Dermis lymphatic vessel endothelial cell (primary cell): ENCODE measurements around the gene RNF14. TPM values are rescaled to one million over a fixed set of nuclear protein-coding genes. Genes with fewer than 3 reads are reported as not detected.

ENCODE experiments used
- total RNA-seq: library from RNA; depleted of rRNA; stranded (reverse); fragments of >200 nt; gene quantifications from 2 replicates; pipeline ENCODE4 v1.2.1, GENCODE V29; 2014

RNF14 gene
- 52.3 and 55.7 TPM in 2 replicates for total RNA-seq

GRCh38 chr5:141968914-141969608, at the start of gene RNF14:
Gene RNF14 (plus strand): TSS chr5:141969105. CDS start chr5:141973589, 4,484 bp downstream.

GRCh38 chr5:141923448-141924313, 45.2 kb upstream of the RNF14 start, which contains the start of gene DELE1:
Gene DELE1 (plus strand): TSS chr5:141923871. CDS start chr5:141923942, 71 bp downstream.

GRCh38 chr5:141958113-141958512, 10.8 kb upstream of the RNF14 start, which contains the start of gene PCDH12:
Gene PCDH12 (minus strand): TSS chr5:141958202. CDS start chr5:141957851, 351 bp downstream.

GRCh38 chr5:142012792-142013388, 44.0 kb downstream of the RNF14 start, which contains the start of gene GNPDA1:
Gene GNPDA1 (minus strand): TSS chr5:142013027. CDS start chr5:142012035, 992 bp downstream.

Other genes with a start within 250 kb of the RNF14 start
- 5.7 and 31.1 TPM in 2 replicates for gene PCDH1, start 90.7 kb upstream of the RNF14 start, total RNA-seq
- gene DELE1, start 45.2 kb upstream of the RNF14 start, total RNA-seq: 65.2 and 70.8 TPM in 2 replicates
- gene PCDH12, start 10.9 kb upstream of the RNF14 start, total RNA-seq: 18.7 and 43.6 TPM in 2 replicates
- gene GNPDA1, start 43.9 kb downstream of the RNF14 start, total RNA-seq: 23.1 and 43.6 TPM in 2 replicates
- gene NDFIP1, start 139.7 kb downstream of the RNF14 start, total RNA-seq: 33.2 and 43.3 TPM in 2 replicates